Activated T-cell treated with anti-CD3 and anti-CD28 coated beads, Interleukin-2, amount 50 U/mL, for 4 hours (primary cell): ENCODE measurements around the gene ABLIM1. TPM values are rescaled to one million over a fixed set of nuclear protein-coding genes. Genes with fewer than 3 reads are reported as not detected.

Experiments used
- ATAC-seq, 2 donors: fragments of 200-7000 bp; cut with Tn5 transposase; one replicate each; pipeline ENCODE4 v1.10.0; 2021
- DNase-seq: peaks from one replicate; pipeline ENCODE4 v3.0.0-alpha.2; 2020
- H3K27me3 Mint-ChIP-seq: one replicate; pipeline ENCODE4 v1.8.0; 2021; ENCODE audit warnings: low read depth, mixed read lengths
- H3K36me3 Mint-ChIP-seq: one replicate; pipeline ENCODE4 v1.8.0; 2022; ENCODE audit warnings: mixed read lengths; ENCODE audit not compliant: insufficient read depth
- H3K4me1 Mint-ChIP-seq: one replicate; pipeline ENCODE4 v1.8.0; 2021; ENCODE audit warnings: low read depth, mixed read lengths
- H3K4me3 Mint-ChIP-seq: one replicate; pipeline ENCODE4 v1.8.0; 2021; ENCODE audit warnings: mild to moderate bottlenecking, moderate library complexity, mixed read lengths
- H3K9me3 Mint-ChIP-seq: one replicate; pipeline ENCODE4 v1.8.0; 2021; ENCODE audit warnings: mixed read lengths
- total RNA-seq, 3 donors: library from RNA; stranded (reverse); gene quantifications; one replicate each; pipeline ENCODE4 v1.2.1, GENCODE V29; 2021

The ABLIM1 gene
- total RNA-seq, 3 donors from 2014 or later: 68.1 to 83.2 (median 76.2) TPM

GRCh38 chr10:114647545-114648138, 10.4 kb downstream of the ABLIM1 start:
- Mint-ChIP-seq H3K27me3 (no peaks in the 10 kb centered on the region), H3K9me3 (no peaks in the 10 kb centered on the region), H3K4me3 (no peak overlapping the region), H3K36me3 (no peaks in the 10 kb centered on the region), H3K4me1 (no peaks in the 10 kb centered on the region)
- ATAC-seq: no peak
- no peak for DNase-seq

GRCh38 chr10:114646426-114646825, 11.6 kb downstream of the ABLIM1 start:
- DNase-seq (no peak), ATAC-seq (no peak)
- no peaks in the 10 kb centered on the region for H3K36me3 Mint-ChIP-seq
- H3K9me3 Mint-ChIP-seq: no peaks in the 10 kb centered on the region
- no peak overlapping the region for H3K4me3 Mint-ChIP-seq
- no peaks in the 10 kb centered on the region for H3K4me1 Mint-ChIP-seq
- H3K27me3 Mint-ChIP-seq: no peaks in the 10 kb centered on the region

- Mint-ChIP-seq H3K4me3 (no peak overlapping the region), H3K9me3 (no peaks in the 10 kb centered on the region), H3K27me3 (no peaks in the 10 kb centered on the region), H3K4me1 (no peaks in the 10 kb centered on the region), H3K36me3 (no peaks in the 10 kb centered on the region)
- no peak for ATAC-seq
- no peak for DNase-seq
Observed at GRCh38 chr10:114645706-114646105, 12.4 kb downstream of the ABLIM1 start.

GRCh38 chr10:114643158-114643557, 14.9 kb downstream of the ABLIM1 start:
- H3K27me3 Mint-ChIP-seq: no peaks in the 10 kb centered on the region
- no peaks in the 10 kb centered on the region for H3K36me3 Mint-ChIP-seq
- no peaks in the 10 kb centered on the region for H3K4me1 Mint-ChIP-seq
- DNase-seq (no peak), ATAC-seq (no peak)
- no peaks in the 10 kb centered on the region for H3K9me3 Mint-ChIP-seq
- no peak overlapping the region for H3K4me3 Mint-ChIP-seq

GRCh38 chr10:114642729-114643128, 15.3 kb downstream of the ABLIM1 start:
- H3K4me1 Mint-ChIP-seq: no peaks in the 10 kb centered on the region
- no peak overlapping the region for H3K4me3 Mint-ChIP-seq
- H3K9me3 Mint-ChIP-seq: no peaks in the 10 kb centered on the region
- ATAC-seq: no peak
- no peaks in the 10 kb centered on the region for H3K36me3 Mint-ChIP-seq
- no peaks in the 10 kb centered on the region for H3K27me3 Mint-ChIP-seq
- no peak for DNase-seq

GRCh38 chr10:114638821-114639625, 19.1 kb downstream of the ABLIM1 start:
- DNase-seq (no peak), ATAC-seq (no peak)
- no peaks in the 10 kb centered on the region for H3K4me1 Mint-ChIP-seq
- no peaks in the 10 kb centered on the region for H3K36me3 Mint-ChIP-seq
- H3K9me3 Mint-ChIP-seq: no peaks in the 10 kb centered on the region
- no peak overlapping the region for H3K4me3 Mint-ChIP-seq
- H3K27me3 Mint-ChIP-seq: peaks cover 12% of the 10 kb centered on the region

GRCh38 chr10:114635797-114636550, 22.1 kb downstream of the ABLIM1 start:
- ATAC-seq (no peak), DNase-seq (no peak)
- Mint-ChIP-seq H3K4me3 (no peak overlapping the region), H3K4me1 (peaks cover 19% of the 10 kb centered on the region), H3K36me3 (no peaks in the 10 kb centered on the region), H3K9me3 (no peaks in the 10 kb centered on the region), H3K27me3 (peaks cover 40% of the 10 kb centered on the region)

- Mint-ChIP-seq H3K9me3 (no peaks in the 10 kb centered on the region), H3K36me3 (no peaks in the 10 kb centered on the region)
Observed at GRCh38 chr10:114635101-114635500, 23.0 kb downstream of the ABLIM1 start.

GRCh38 chr10:114634609-114634979, 23.5 kb downstream of the ABLIM1 start:
- H3K9me3 Mint-ChIP-seq: no peaks in the 10 kb centered on the region
- peaks cover 22% of the 10 kb centered on the region for H3K4me1 Mint-ChIP-seq
- ATAC-seq (no peak), DNase-seq (no peak)
- no peaks in the 10 kb centered on the region for H3K36me3 Mint-ChIP-seq
- H3K27me3 Mint-ChIP-seq: peaks cover 50% of the 10 kb centered on the region
- H3K4me3 Mint-ChIP-seq: no peak overlapping the region

More at GRCh38 chr10:114635101-114635500, 23.0 kb downstream of the ABLIM1 start:
- ATAC-seq (no peak), DNase-seq (no peak)
- Mint-ChIP-seq H3K4me3 (no peak overlapping the region), H3K4me1 (peaks cover 22% of the 10 kb centered on the region), H3K27me3 (peaks cover 47% of the 10 kb centered on the region)

GRCh38 chr10:114632869-114633715, 25.0 kb downstream of the ABLIM1 start:
- H3K36me3 Mint-ChIP-seq: no peaks in the 10 kb centered on the region
- no peaks in the 10 kb centered on the region for H3K9me3 Mint-ChIP-seq
- H3K27me3 Mint-ChIP-seq: peaks cover 50% of the 10 kb centered on the region
- peaks cover 22% of the 10 kb centered on the region for H3K4me1 Mint-ChIP-seq
- DNase-seq: no peak
- ATAC-seq: no peak
- H3K4me3 Mint-ChIP-seq: peak overlapping the region; percentile 16

GRCh38 chr10:114631666-114632417, 26.2 kb downstream of the ABLIM1 start:
- Mint-ChIP-seq H3K4me3 (peak overlapping the region; percentile 83), H3K36me3 (no peaks in the 10 kb centered on the region), H3K4me1 (peaks cover 22% of the 10 kb centered on the region), H3K27me3 (peaks cover 50% of the 10 kb centered on the region), H3K9me3 (no peaks in the 10 kb centered on the region)
- ATAC-seq (peak; percentile 85 to 90), DNase-seq (peak; percentile 12)

GRCh38 chr10:114631090-114631665, 26.9 kb downstream of the ABLIM1 start:
- peak overlapping the region; percentile 83 for H3K4me3 Mint-ChIP-seq
- peaks cover 22% of the 10 kb centered on the region for H3K4me1 Mint-ChIP-seq
- no peaks in the 10 kb centered on the region for H3K9me3 Mint-ChIP-seq
- DNase-seq (no peak), ATAC-seq (no peak)
- H3K36me3 Mint-ChIP-seq: no peaks in the 10 kb centered on the region
- H3K27me3 Mint-ChIP-seq: peaks cover 50% of the 10 kb centered on the region
